ENCODE measurements around the gene SYNDIG1. TPM values are rescaled to one million over a fixed set of nuclear protein-coding genes. Genes with fewer than 3 reads are reported as not detected.
A peak's percentile ranks its signal among the peaks of the same experiment; 100 is the strongest.

The SYNDIG1 gene
- total RNA-seq, 1 experiment from 2014 or later, result 5.4 TPM

- DNase-seq, result peak; percentile 30
These were observed 121.0 kb downstream of the SYNDIG1 start for GRCh38 chr20:24590178-24590982.

More at GRCh38 chr20:24590178-24590982, 121.0 kb downstream of the SYNDIG1 start:
- Mint-ChIP-seq H3K27me3 (ENCODE audit: low read depth) (no peaks in the 10 kb centered on the region; the same call in none of the 2 replicates), H3K9me3 (peaks cover 4 to 5% of the 10 kb centered on the region in 2 experiments; a peak in 3 of 5 replicates), H3K36me3 (ENCODE audit: insufficient read depth in 1 of 3, low read depth in 3 of 3) (no peaks in the 10 kb centered on the region; a peak in 3 of 7 replicates), H3K27ac (peak overlapping the region in 1 of 3 experiments; percentile 13; a peak in 1 of 7 replicates), H3K4me1 (peaks cover 3 to 16% of the 10 kb centered on the region in 2 experiments), H3K4me3 (no peak overlapping the region)
- Histone ChIP-seq H3K23me2 (ENCODE audit: insufficient read length, low read depth, low read length, poor library complexity, severe bottlenecking) (no peaks in the 10 kb centered on the region), H3K56ac (ENCODE audit: insufficient read length, low read depth, low read length) (no peak overlapping the region), H3K23ac (ENCODE audit: insufficient read length, low read depth, low read length) (no peak overlapping the region), H3K4me1 (ENCODE audit: insufficient read depth, low read length) (no peaks in the 10 kb centered on the region), H3K27me3 (ENCODE audit: insufficient read depth, low read length) (no peaks in the 10 kb centered on the region), H4K8ac (replicated peaks; ENCODE audit: insufficient read length, low read depth, low read length) (no peak overlapping the region), H4K91ac (ENCODE audit: insufficient read length, low read depth, low read length) (no peak overlapping the region), H3K9me3 (ENCODE audit: control insufficient read depth, low read depth, low read length) (no peaks in the 10 kb centered on the region), H3K27ac (ENCODE audit: insufficient read length, low read depth, low read length) (no peak overlapping the region), H3K14ac (ENCODE audit: insufficient read depth, low read length) (no peak overlapping the region), H2BK20ac (ENCODE audit: low read depth, low read length, poor library complexity, severe bottlenecking) (no peak overlapping the region), H2AFZ (ENCODE audit: low read length) (no peak overlapping the region), H3K4me2 (ENCODE audit: insufficient read depth, insufficient read length, low read length) (no peak overlapping the region), H3K79me1 (ENCODE audit: insufficient read depth, low read depth, low read length, poor library complexity, severe bottlenecking) (no peaks in the 10 kb centered on the region), H3K79me2 (ENCODE audit: insufficient read depth, low read length) (no peaks in the 10 kb centered on the region), H2BK15ac (ENCODE audit: low read depth, low read length) (no peak overlapping the region), H2BK12ac (ENCODE audit: insufficient read length, low read depth, low read length) (no peak overlapping the region), H3K4ac (ENCODE audit: low read depth, low read length) (no peak overlapping the region), H4K5ac (ENCODE audit: insufficient read length, low read depth, low read length) (no peak overlapping the region), H3K18ac (ENCODE audit: insufficient read length, low read depth, low read length) (no peak overlapping the region), H2AK5ac (ENCODE audit: insufficient read length, low read length) (no peak overlapping the region), H4K20me1 (ENCODE audit: control insufficient read depth, insufficient read depth, insufficient read length) (no peaks in the 10 kb centered on the region), H3K9ac (ENCODE audit: extremely low read depth, insufficient read length, low read length) (no peak overlapping the region), H2BK120ac (ENCODE audit: low read depth, low read length, poor library complexity, severe bottlenecking) (no peak overlapping the region), H2BK5ac (ENCODE audit: insufficient read length, low read length) (no peak overlapping the region), H3T11ph (ENCODE audit: low read length) (no peak overlapping the region)
- TF ChIP-seq CTCF (conservative IDR thresholded peaks at IDR 0.05), result no peak
- no CpG with 5 or more reads among the region's 37 CpGs for WGBS (ENCODE audit: extremely low coverage, insufficient read length, low lambda C conversion rate)
